CD4-positive, alpha-beta T cell treated with Interleukin-17A for 4 hours (primary cell): Measurements from ENCODE around the gene PPP2R5E.
"Not testable (repeated sequence)": the region's sequence is repeated elsewhere in the genome, so short reads cannot be mapped to it uniquely, and the experiment has no call there.

ENCODE experiments used
- DNase-seq: peaks from one replicate; pipeline ENCODE4 v3.0.0-alpha.2; 2020; ENCODE audit warnings: mixed read lengths

Gene PPP2R5E

GRCh38 chr14:63431466-63431865 lies 111.7 kb downstream of the PPP2R5E start:
- DNase-seq: no peak

- no peak for DNase-seq
These were observed 114.7 kb downstream of the PPP2R5E start for GRCh38 chr14:63428486-63428885.

DNA sequence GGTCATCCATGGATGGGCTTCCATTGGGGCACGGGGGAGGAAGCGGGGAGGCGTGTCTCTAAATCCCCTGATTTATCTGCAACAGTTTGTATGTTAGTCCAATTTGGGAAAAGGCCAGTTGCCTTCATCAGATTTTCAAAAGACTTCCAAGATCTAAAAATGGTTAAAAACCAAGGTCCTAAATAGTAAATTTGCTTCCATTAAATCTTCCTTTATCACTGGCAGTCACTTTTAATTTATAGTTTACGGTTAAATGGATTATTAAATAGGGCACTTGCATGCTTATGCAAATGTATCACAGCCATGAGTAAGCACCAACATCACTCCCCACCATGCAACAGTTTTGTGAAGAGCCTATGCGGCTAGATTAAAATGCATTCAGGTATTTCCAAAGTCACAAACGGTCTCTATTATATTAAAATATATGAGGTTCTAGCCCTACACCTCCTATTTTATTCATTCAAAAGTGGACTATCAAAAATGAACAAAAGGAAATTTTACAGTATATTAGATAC lies 116.3 kb downstream of the PPP2R5E start:
- no peak for DNase-seq

GRCh38 chr14:63423889-63424288 lies 119.3 kb downstream of the PPP2R5E start:
- DNase-seq: no peak

- no peak for DNase-seq
These were observed 119.8 kb downstream of the PPP2R5E start for GRCh38 chr14:63423381-63423780.

- no peak for DNase-seq
These were observed 121.3 kb downstream of the PPP2R5E start for GRCh38 chr14:63421919-63422318.

GRCh38 chr14:63421226-63421625 lies 122.0 kb downstream of the PPP2R5E start:
- DNase-seq: no peak

DNA sequence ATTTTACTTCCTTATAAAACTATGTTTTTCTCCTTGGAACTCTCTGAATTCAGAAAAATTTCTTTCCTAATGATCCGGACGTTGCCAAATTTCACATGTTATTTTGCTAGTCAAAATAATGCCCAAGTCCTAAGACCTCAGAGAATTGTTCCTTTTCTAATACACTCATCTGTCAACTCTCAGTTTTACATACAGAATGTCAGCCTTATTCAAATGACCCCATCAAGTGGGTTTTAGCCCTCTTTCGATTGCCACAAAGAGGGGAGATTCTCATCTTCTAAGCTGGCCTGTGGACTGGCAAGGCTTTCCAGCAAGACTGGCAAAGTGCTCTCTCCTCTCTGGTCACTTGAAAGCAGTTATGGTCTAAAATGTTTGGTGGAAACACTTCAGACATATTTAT lies 125.2 kb downstream of the PPP2R5E start:
- DNase-seq: no peak

DNA sequence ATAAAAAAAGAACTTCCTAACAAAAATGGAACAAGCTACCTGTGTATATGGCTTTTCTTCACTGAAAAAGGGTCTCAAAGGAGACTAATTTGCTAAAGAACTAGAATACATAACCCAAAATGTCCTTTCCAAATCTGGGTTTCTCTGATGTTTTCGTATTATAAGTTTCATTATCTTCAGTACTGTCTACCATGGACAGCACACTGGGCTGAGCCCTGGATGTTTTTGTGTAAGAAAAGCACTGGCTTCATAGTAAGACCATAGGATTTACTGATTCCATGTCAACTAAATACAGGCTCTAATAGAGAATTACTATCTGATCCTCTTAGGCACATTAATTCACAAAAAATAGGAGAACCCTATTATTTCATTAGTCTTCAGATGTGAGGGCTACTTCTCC lies 130.2 kb downstream of the PPP2R5E start:
- DNase-seq: no peak

DNA sequence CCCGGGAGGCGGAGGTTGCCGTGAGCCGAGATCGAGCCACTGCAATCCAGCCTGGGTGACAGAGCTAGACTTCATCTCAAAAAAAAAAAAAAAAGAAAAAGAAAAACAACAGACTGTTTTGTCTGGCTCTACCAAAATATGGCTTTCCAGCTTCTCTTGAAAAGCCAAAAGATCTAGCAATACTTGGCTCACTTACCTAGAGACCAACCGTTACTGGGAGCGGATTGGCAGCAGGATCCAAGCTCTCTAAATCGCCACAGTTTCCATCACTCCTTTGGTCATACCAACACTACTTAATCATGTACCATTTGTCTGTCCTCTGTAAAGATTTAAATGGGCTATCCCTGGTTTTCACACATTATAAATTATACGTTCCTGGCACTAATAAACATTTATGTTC lies 136.8 kb downstream of the PPP2R5E start:
- DNase-seq: no peak

DNA sequence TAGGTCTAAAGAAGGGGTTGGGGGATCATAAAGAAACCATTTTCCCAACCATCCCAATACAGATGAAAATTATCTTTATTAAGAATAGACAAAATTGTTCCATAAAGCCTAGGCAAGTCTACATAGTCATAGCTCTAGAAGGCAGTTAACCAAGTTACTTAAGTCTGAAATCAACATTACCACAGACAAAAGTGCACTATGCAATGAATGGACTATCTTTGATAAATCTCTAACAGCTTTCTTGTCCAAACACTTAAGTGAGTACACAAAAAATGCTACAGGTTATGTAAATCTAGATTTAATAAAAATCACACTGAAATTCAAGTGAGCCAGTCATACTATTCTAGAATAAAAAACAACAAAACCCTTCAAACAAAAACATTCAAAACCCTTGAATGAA lies 137.5 kb downstream of the PPP2R5E start:
- DNase-seq: no peak

DNA sequence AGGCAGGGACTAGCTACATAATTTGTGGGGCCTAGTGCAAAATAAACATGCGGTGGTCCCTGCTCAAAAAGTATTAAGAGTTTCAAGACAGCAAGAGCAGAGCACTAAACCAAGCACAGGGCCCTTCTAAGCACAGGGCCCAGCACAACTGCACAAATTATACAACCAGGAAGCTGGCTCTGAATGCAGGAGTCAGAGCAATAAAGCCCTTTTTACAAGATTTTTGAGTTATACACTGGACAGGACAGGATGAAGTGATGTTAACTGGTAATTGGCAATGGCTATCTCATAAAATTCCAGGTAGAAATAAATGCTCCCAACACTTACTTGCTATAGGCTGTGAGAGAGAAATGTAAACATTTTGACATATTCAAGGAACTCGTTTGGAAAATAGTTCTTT lies 138.3 kb downstream of the PPP2R5E start:
- no peak for DNase-seq

DNA sequence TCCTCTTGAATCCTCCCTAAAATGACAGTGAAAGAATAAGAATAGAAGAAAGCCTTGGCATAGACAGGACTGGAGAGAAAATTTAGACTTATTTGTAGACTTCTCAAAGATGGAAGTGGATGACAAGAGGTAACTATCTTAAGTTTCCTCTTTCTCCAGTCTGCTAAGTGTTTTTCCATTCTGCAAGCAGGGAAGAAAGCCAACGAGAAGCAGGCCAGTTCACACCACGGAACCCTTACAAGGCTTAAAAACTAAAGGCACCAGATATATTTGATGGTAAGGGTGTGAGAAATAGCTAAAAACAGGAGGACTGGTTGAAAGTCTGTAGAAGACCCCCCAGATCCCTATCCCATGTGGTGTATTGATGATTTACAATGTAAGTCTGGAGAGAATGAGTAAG lies 141.5 kb downstream of the PPP2R5E start:
- DNase-seq: no peak

GRCh38 chr14:63398952-63399351 lies 144.2 kb downstream of the PPP2R5E start:
- DNase-seq: no peak

GRCh38 chr14:63394841-63395240 lies 148.3 kb downstream of the PPP2R5E start:
- no peak for DNase-seq

GRCh38 chr14:63394432-63394831 lies 148.7 kb downstream of the PPP2R5E start:
- no peak for DNase-seq

DNA sequence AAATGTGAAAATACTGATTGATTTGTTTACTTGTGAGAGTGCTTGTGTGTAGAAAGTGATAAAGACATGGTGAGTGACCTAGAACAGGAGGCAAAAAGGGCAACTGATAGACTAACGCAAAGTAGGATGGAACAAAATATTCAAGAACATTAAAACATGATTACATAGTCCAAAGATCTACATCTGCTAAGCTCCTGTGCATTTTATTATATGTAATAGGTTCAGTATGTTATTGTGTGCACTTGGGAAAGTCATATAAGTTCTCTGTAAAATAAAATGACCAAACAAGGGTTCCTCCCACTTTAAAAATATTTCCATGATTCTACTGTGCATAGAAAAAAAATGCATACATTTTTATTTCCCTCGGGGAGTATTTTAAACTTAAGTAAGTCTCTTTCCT lies 150.2 kb downstream of the PPP2R5E start:
- DNase-seq: no peak

GRCh38 chr14:63392236-63392635 lies 150.9 kb downstream of the PPP2R5E start:
- DNase-seq: no peak

- DNase-seq: peak; percentile 47
These were observed 154.3 kb downstream of the PPP2R5E start for GRCh38 chr14:63388766-63389431.

GRCh38 chr14:63387711-63388110 lies 155.5 kb downstream of the PPP2R5E start:
- DNase-seq: no peak

DNA sequence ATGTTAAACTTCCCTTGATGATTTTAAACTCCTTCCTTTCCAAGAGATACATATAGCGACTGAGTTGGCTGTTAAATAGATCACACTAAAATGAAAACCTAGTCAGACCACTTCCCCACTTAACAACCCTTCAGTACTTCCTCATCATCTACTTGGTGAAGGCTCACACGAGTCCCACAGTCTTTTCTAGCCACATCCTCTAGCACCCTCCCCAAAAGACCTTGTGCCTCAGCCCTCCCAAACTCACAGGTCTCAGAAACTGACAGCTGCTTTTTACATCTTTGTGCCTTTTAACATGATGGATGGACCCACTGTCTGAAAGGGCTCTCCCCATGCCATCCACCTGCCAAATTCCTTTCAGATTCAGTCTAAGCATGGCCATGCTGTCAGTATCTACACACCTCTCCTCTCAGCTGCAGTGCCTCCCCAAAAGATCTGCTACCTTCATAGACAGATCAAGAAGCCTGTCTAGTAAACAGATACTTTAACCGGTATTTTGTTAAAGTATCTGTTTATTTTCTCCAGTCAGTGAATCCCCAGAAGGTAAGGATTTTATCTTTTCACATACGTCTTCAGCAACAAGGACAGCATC lies 159.3 kb downstream of the PPP2R5E start:
- no peak for DNase-seq

- DNase-seq: no peak
These were observed 164.7 kb downstream of the PPP2R5E start for GRCh38 chr14:63378444-63378843.

DNA sequence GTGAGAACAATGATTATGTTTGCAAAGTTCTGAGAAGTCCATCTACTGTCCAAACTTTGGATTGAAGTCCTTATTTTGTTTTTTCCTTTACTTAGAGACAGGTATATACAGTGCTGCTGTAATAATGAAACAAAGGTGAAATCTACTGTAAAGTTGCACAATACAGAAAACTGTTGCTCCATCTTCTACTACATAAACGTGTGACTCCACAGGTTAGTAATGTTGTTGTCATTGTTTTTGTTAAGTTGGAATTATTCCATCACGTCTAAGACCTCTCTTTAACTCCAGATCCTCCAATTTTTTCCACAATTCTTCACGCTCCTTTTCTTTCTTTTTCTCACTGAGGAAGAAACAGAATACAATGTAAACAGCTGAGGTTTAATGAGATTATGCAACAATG lies 167.4 kb downstream of the PPP2R5E start:
- DNase-seq: no peak

DNA sequence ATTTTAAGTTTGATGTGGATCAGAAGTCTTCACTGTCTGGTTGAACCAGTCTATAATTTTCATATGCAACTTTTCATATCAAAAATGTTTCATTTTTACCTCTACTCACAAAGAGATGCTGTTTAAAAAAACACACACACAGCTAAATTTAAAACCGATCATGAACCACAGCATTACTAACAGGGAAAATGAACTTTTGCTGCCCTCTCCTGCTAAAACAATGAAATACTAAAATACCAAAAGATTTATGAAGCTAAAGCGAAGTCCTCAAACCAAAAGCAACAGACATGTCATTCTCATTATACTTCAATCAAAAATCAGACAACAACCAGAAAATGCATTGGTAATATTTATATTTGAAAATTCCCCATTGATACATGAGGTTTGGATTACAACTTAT lies 171.6 kb downstream of the PPP2R5E start:
- not testable (repeated sequence) for DNase-seq

DNA sequence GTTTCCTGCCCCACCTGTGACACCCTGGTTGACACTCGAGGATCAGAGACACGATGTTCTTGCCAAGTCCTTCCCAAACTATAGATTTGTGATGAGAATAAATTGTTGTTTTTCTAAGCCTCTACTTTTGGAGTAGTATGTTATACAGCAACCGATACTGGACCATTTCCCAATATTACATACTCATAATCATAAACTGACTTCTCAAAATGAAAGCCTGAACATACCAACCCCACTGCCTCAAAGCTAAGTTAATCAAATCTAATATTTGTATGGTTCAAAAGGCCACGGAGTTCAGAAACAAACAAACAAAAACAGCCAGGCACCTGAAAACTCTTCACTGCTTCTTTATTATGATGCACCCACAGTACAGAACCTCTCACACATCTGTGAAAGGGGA lies 172.1 kb downstream of the PPP2R5E start:
- no peak for DNase-seq
